Fibroblast of lung (primary cell): ENCODE data around the gene NCL.
"Not testable (repeated sequence)": the region's sequence is repeated elsewhere in the genome, so short reads cannot be mapped to it uniquely, and the experiment has no call there.

Experiments
- EZH2 ChIP-seq: IDR thresholded peaks from 2 replicates; pipeline ENCODE4 v1.5.1; 2012; ENCODE audit warnings: low read length, control low read depth, mild to moderate bottlenecking; ENCODE audit errors: missing control alignments
- TF ChIP-seq, protein P1 (sequence below), 2 donors: IDR thresholded peaks in 1 of 2; conservative IDR thresholded peaks in 1 of 2; 1 replicate in 1 of 2; 2 replicates in 1 of 2; pipeline ENCODE4 v1.5.1; 2011 to 2012; ENCODE audit warnings: low read length in 2 of 2, control low read depth in 1 of 2, inconsistent platforms in 1 of 2, low read depth in 1 of 2, mild to moderate bottlenecking in 1 of 2

DNA sequence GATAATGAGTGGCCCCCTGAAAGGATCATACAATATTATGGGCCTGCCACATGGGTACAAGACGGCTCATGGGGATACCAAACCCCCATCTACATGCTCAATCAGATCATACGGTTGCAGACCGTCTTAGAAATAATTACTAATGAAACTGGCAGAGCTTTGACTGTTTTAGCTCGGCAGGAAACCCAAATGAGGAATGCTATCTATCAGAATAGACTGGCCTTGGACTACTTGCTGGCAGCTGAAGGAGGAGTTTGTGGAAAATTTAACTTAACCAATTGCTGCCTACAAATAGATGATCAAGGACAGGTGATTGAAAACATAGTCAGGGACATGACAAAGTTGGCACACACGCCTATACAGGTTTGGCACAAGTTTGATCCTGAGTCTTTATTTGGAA lies 56.6 kb downstream of the NCL start:
- TF ChIP-seq, protein P1, sequence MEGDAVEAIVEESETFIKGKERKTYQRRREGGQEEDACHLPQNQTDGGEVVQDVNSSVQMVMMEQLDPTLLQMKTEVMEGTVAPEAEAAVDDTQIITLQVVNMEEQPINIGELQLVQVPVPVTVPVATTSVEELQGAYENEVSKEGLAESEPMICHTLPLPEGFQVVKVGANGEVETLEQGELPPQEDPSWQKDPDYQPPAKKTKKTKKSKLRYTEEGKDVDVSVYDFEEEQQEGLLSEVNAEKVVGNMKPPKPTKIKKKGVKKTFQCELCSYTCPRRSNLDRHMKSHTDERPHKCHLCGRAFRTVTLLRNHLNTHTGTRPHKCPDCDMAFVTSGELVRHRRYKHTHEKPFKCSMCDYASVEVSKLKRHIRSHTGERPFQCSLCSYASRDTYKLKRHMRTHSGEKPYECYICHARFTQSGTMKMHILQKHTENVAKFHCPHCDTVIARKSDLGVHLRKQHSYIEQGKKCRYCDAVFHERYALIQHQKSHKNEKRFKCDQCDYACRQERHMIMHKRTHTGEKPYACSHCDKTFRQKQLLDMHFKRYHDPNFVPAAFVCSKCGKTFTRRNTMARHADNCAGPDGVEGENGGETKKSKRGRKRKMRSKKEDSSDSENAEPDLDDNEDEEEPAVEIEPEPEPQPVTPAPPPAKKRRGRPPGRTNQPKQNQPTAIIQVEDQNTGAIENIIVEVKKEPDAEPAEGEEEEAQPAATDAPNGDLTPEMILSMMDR (conservative IDR thresholded peaks at IDR 0.05 in 1 of 2, IDR thresholded peaks at IDR 0.05 in 1 of 2; ENCODE audit: low read depth in 1 of 2, low read length in 2 of 2), result not testable (repeated sequence)
- not testable (repeated sequence) for TF ChIP-seq EZH2
